Left ventricle myocardium inferior (tissue), 1 donor: ENCODE results near the gene PLXNA4. TPM values are rescaled to one million over a fixed set of nuclear protein-coding genes. Genes with fewer than 3 reads are reported as not detected.
A peak's percentile ranks its signal among the peaks of the same experiment; 100 is the strongest.

Source experiments
- DNase-seq: peaks from one replicate; pipeline ENCODE4 v3.0.0-alpha.2; 2020
- H3K27ac ChIP-seq: fragments of 200-600 bp; replicated peaks from 2 replicates; pipeline ENCODE4 v1.8.0; 2021
- H3K27me3 ChIP-seq: fragments of 200-600 bp; 2 replicates; pipeline ENCODE4 v1.8.0; 2021; ENCODE audit warnings: low read depth
- H3K36me3 ChIP-seq: fragments of 200-600 bp; 2 replicates; pipeline ENCODE4 v1.8.0; 2021
- H3K4me1 ChIP-seq: fragments of 200-600 bp; 2 replicates; pipeline ENCODE4 v1.8.0; 2021
- H3K4me3 ChIP-seq: fragments of 200-600 bp; 2 replicates; pipeline ENCODE4 v1.8.0; 2021; ENCODE audit warnings: mild to moderate bottlenecking, moderate library complexity
- H3K9me3 ChIP-seq: fragments of 200-600 bp; replicated peaks from 2 replicates; pipeline ENCODE4 v1.8.0; 2021
- intact Hi-C: fragments of 100-400 bp; cut with micrococcal nuclease; formaldehyde crosslinking; loops from one replicate; pipeline ENCODE4 v1.11.0; 2022
- total RNA-seq: library from RNA; stranded (reverse); fragmentation: NEBNext Ultra II Directional; extraction: Animal tissue kit (Norgen Biotek cat#: 25700); gene quantifications from one replicate; pipeline ENCODE4 v1.2.1, GENCODE V29; 2021
- TF ChIP-seq, protein P1 (sequence below): fragments of 200-600 bp; IDR thresholded peaks from 2 replicates; pipeline ENCODE4 v1.8.0; 2021; ENCODE audit warnings: antibody characterized with exemption, mild to moderate bottlenecking, borderline replicate concordance
- donor health status: DM: no; HTN: yes; CAD: no; lungs with severe emphysema.

PLXNA4 gene
- total RNA-seq, 1 donor from 2014 or later = 18.1 TPM

DNA sequence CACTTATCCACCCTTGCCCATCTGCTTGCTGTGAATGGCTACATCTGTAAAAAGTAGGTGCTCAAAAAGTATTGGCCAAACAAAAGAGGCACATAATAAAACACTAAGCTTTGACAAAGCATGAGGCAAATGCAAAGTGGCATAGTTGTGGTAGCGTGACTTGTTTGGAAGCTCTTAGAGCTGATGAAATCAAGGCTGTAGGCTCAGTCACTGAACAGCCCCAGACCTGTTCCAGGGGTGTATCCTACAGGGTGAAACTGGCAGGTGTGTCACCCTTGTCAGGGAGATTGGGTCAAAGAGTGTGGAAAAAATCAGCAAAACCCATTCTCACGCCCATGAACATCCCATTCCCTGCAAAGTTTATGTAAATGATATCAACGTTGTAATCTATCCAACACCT lies 427.4 kb downstream of the PLXNA4 start:
- Histone ChIP-seq H3K9me3 (no peaks in the 10 kb centered on the region), H3K36me3 (peaks cover 18% of the 10 kb centered on the region), H3K27me3 (no peaks in the 10 kb centered on the region), H3K4me3 (no peak overlapping the region), H3K4me1 (no peaks in the 10 kb centered on the region), H3K27ac (no peak overlapping the region)
- intact Hi-C loops = no loop called here
- DNase-seq = no peak
- TF ChIP-seq, protein P1, sequence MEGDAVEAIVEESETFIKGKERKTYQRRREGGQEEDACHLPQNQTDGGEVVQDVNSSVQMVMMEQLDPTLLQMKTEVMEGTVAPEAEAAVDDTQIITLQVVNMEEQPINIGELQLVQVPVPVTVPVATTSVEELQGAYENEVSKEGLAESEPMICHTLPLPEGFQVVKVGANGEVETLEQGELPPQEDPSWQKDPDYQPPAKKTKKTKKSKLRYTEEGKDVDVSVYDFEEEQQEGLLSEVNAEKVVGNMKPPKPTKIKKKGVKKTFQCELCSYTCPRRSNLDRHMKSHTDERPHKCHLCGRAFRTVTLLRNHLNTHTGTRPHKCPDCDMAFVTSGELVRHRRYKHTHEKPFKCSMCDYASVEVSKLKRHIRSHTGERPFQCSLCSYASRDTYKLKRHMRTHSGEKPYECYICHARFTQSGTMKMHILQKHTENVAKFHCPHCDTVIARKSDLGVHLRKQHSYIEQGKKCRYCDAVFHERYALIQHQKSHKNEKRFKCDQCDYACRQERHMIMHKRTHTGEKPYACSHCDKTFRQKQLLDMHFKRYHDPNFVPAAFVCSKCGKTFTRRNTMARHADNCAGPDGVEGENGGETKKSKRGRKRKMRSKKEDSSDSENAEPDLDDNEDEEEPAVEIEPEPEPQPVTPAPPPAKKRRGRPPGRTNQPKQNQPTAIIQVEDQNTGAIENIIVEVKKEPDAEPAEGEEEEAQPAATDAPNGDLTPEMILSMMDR = no peak

DNA sequence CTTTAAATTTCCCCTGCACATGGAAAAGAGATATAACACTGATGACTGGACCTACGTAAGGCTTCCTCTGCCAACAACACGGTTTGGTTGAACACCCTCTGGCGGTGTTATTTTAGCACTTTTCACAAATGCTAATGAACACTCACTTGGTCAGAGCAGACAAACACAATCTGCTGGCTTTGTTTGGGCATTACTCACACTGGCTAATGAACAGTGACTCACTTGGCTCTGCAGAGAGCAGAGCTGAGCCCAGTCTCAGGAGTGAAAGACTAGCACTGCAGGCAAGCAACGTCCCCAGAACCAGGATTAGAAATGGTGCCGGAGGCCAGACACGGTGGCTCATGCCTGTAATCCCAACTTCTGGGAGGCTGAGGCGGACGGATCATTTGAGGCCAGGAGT lies 430.8 kb downstream of the PLXNA4 start:
- DNase-seq = peak; percentile 25
- Histone ChIP-seq H3K27ac (no peak overlapping the region), H3K4me3 (no peak overlapping the region), H3K9me3 (no peaks in the 10 kb centered on the region), H3K36me3 (peaks cover 22% of the 10 kb centered on the region), H3K27me3 (no peaks in the 10 kb centered on the region), H3K4me1 (peaks cover 13% of the 10 kb centered on the region)
- TF ChIP-seq, protein P1 = peak; percentile 10
- intact Hi-C loops = no loop called here

DNA sequence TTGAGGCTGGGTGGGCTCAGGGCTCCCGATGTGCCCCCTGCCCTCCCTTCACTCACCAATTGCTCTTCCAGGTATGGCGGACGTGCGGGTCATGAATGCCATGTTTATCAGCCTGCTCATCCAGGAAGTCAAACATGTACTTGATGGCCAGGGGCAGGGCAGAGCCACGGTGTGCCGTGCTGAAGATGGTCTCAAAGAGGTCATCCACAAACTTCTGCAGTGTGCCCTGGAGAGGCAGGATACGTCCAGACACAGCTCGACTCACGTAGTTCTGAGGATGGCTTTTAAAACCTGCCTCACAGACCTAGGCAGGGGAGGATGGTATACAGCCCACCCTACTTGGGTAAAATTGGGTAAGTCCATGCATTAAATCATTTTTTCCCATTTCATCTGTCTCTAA lies 431.2 kb downstream of the PLXNA4 start:
- intact Hi-C loops = no loop called here
- no peak overlapping the region for H3K27ac ChIP-seq
- H3K4me1 ChIP-seq = peaks cover 15% of the 10 kb centered on the region
- peaks cover 22% of the 10 kb centered on the region for H3K36me3 ChIP-seq
- H3K9me3 ChIP-seq = no peaks in the 10 kb centered on the region
- H3K4me3 ChIP-seq = no peak overlapping the region
- TF ChIP-seq, protein P1 = no peak
- no peak for DNase-seq
- no peaks in the 10 kb centered on the region for H3K27me3 ChIP-seq

GRCh38 chr7:132142006-132142405 lies 434.3 kb downstream of the PLXNA4 start:
- TF ChIP-seq, protein P1 = no peak
- Histone ChIP-seq H3K9me3 (no peaks in the 10 kb centered on the region), H3K36me3 (peaks cover 21% of the 10 kb centered on the region), H3K4me3 (no peak overlapping the region), H3K27ac (no peak overlapping the region), H3K4me1 (peaks cover 21% of the 10 kb centered on the region), H3K27me3 (no peaks in the 10 kb centered on the region)
- intact Hi-C loops = no loop called here
- DNase-seq = no peak

DNA sequence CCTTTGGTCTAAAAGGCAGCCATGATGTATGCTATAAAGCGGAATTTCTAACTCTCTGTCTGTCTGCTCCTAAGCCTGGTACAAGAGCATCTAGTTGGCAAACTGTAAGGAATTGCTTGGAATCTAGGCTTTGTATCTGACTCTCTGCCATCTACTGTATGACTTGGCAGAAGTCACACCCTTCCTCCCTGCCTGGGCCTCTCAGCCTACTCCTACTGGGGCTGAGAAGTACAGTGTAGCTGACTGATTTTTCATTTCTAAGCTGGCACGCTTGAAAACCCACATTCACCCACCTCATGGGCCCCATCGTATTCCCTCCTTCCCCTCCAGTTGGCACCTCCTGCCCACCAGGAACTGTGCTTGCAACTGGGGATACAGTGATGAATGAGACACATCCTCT lies 435.2 kb downstream of the PLXNA4 start:
- Histone ChIP-seq H3K4me1 (peaks cover 21% of the 10 kb centered on the region), H3K36me3 (peaks cover 17% of the 10 kb centered on the region), H3K4me3 (no peak overlapping the region), H3K27ac (no peak overlapping the region), H3K27me3 (no peaks in the 10 kb centered on the region), H3K9me3 (no peaks in the 10 kb centered on the region)
- DNase-seq = no peak
- intact Hi-C loops = no loop called here
- TF ChIP-seq, protein P1 = no peak

- TF ChIP-seq, protein P1 = no peak
- no peak for DNase-seq
- intact Hi-C loops = no loop called here
- no peaks in the 10 kb centered on the region for H3K9me3 ChIP-seq
- H3K27me3 ChIP-seq = no peaks in the 10 kb centered on the region
- peaks cover 21% of the 10 kb centered on the region for H3K4me1 ChIP-seq
- H3K27ac ChIP-seq = no peak overlapping the region
- peaks cover 17% of the 10 kb centered on the region for H3K36me3 ChIP-seq
- no peak overlapping the region for H3K4me3 ChIP-seq
Observed at GRCh38 chr7:132140341-132140740, 435.9 kb downstream of the PLXNA4 start.
